K562 (cell line): ENCODE data around the gene PRKCSH. TPM values are rescaled to one million over a fixed set of nuclear protein-coding genes. Genes with fewer than 3 reads are reported as not detected.

ENCODE experiments used
- ATAC-seq: fragments of 200-7000 bp; cut with Tn5 transposase; 3 replicates; pipeline ENCODE4 v1.9.1; 2020; ENCODE audit warnings: moderate library complexity
- BruUV-seq: library from RNA; stranded (reverse); fragments of 400-500 nt; replicated peaks from 2 replicates; lab custom pipeline; 2021; lab: Mats Ljungman, UMichigan
- CTCF ChIA-PET: fragments of 300-600 bp; formaldehyde crosslinking; extraction: SDS; loops from one replicate; lab custom pipeline; 2021; ENCODE audit warnings: low intra/inter-chr PET ratio; lab: Yijun Ruan, JAX
- POLR2A ChIA-PET: fragments of 300-600, 350-650 bp; sonication (Branson Sonifier 250); formaldehyde crosslinking; extraction: SDS; loops from one replicate; lab custom pipeline; 2021; ENCODE audit warnings: antibody characterized with exemption, inconsistent platforms; lab: Yijun Ruan, JAX
- DNase-seq, 4 experiments: peaks; one replicate each; pipeline versions ENCODE4 v3.0.0 to v3.0.0-alpha.2; 2011 to 2018; ENCODE audit warnings: low spot score in 3 of 4, mixed read lengths in 3 of 4; ENCODE audit errors: extremely low read depth in 1 of 4
- FAIRE-seq: peaks from 2 replicates; lab custom pipeline; 2011; peaks lifted over from hg19 to GRCh38; lab: Jason Lieb, UNC
- H2AFZ ChIP-seq: 2 replicates; pipeline ENCODE4 v1.6.0; 2011; ENCODE audit warnings: low read depth, low read length, control low read depth, inconsistent platforms
- H3K27ac ChIP-seq: fragments of 200-600 bp; 3 replicates; pipeline ENCODE4 v1.8.0; 2011; ENCODE audit warnings: low read depth, mild to moderate bottlenecking, control low read depth, inconsistent platforms, low read length, moderate library complexity, mixed read lengths; ENCODE audit errors: extremely low read depth
- H3K27me3 ChIP-seq, 2 experiments: fragments of 300-600 bp in 1 of 2; 2 replicates in 1 of 2; 3 replicates in 1 of 2; pipeline versions ENCODE4 v1.6.0 to v1.8.0; 2011; ENCODE audit warnings: inconsistent platforms in 2 of 2, low read length in 2 of 2, mild to moderate bottlenecking in 1 of 2, mixed read lengths in 1 of 2, moderate library complexity in 1 of 2; ENCODE audit not compliant: control insufficient read depth in 2 of 2, insufficient read depth in 2 of 2
- H3K36me3 ChIP-seq: fragments of 300-600 bp; 3 replicates; pipeline ENCODE4 v1.8.0; 2011; ENCODE audit warnings: mild to moderate bottlenecking, low read length, inconsistent platforms; ENCODE audit not compliant: control insufficient read depth, insufficient read depth
- H3K4me1 ChIP-seq, 2 experiments: fragments of 200-600 bp in 1 of 2; replicated peaks in 1 of 2; 2 replicates in 1 of 2; 3 replicates in 1 of 2; pipeline versions ENCODE4 v1.5.1 to v1.8.0; 2011; ENCODE audit warnings: inconsistent platforms in 2 of 2, low read length in 2 of 2, mild to moderate bottlenecking in 1 of 2, mixed read lengths in 1 of 2, moderate library complexity in 1 of 2; ENCODE audit not compliant: control insufficient read depth in 2 of 2, insufficient read depth in 2 of 2
- H3K4me2 ChIP-seq: 2 replicates; pipeline ENCODE4 v1.6.1; 2011; ENCODE audit warnings: low read length, control low read depth, inconsistent platforms, mixed read lengths; ENCODE audit not compliant: insufficient read depth
- H3K4me3 ChIP-seq: fragments of 200-600 bp; sonication (generic), shearing (Covaris generic); 2 replicates; pipeline ENCODE4 v1.5.1; 2016; ENCODE audit warnings: control low read depth, inconsistent platforms
- H3K79me2 ChIP-seq: fragments of 200-600 bp; 3 replicates; pipeline ENCODE4 v1.8.0; 2011; ENCODE audit warnings: low read length, inconsistent platforms; ENCODE audit not compliant: control insufficient read depth, insufficient read depth
- H3K9ac ChIP-seq, 2 experiments: 2 replicates each; pipeline versions ENCODE4 v1.6.0 to v1.6.1; 2011; ENCODE audit warnings: low read depth in 2 of 2, low read length in 2 of 2, control low read depth in 1 of 2, inconsistent platforms in 1 of 2, mild to moderate bottlenecking in 1 of 2, mixed read lengths in 1 of 2; ENCODE audit not compliant: insufficient read depth in 1 of 2
- H3K9me1 ChIP-seq: one replicate; pipeline ENCODE4 v1.6.0; 2011; ENCODE audit warnings: inconsistent platforms, mild to moderate bottlenecking, low read length, moderate library complexity; ENCODE audit not compliant: control insufficient read depth, insufficient read depth
- H3K9me3 ChIP-seq: replicated peaks from 2 replicates; pipeline ENCODE4 v1.5.1; 2011; ENCODE audit warnings: low read depth, low read length, inconsistent platforms; ENCODE audit not compliant: control insufficient read depth, insufficient read depth
- H4K20me1 ChIP-seq: replicated peaks from 2 replicates; pipeline ENCODE4 v1.6.1; 2011; ENCODE audit warnings: low read length, inconsistent platforms, mixed read lengths; ENCODE audit not compliant: control insufficient read depth, insufficient read depth
- BMI1 ChIP-seq: fragments of 150-350 bp; IDR thresholded peaks from 2 replicates; pipeline ENCODE4 v1.6.1; 2014; ENCODE audit warnings: low read length
- CBX3 ChIP-seq, 2 experiments: IDR thresholded peaks; 1 replicate in 1 of 2; 2 replicates in 1 of 2; pipeline ENCODE4 v1.6.1; 2012; ENCODE audit warnings: inconsistent platforms in 2 of 2, low read length in 2 of 2, borderline replicate concordance in 1 of 2, control low read depth in 1 of 2
- DEAF1 ChIP-seq: fragments of 450-650 bp; formaldehyde crosslinking; IDR thresholded peaks from 2 replicates; pipeline ENCODE4 v1.4.0; 2020; ENCODE audit warnings: mild to moderate bottlenecking, moderate library complexity
- E2F6 ChIP-seq, 2 experiments: IDR thresholded peaks; 2 replicates each; pipeline ENCODE4 v1.6.1; 2011; ENCODE audit warnings: borderline replicate concordance in 1 of 2, control low read depth in 1 of 2, low read depth in 1 of 2, low read length in 1 of 2, mild to moderate bottlenecking in 1 of 2, mixed read lengths in 1 of 2, moderate library complexity in 1 of 2; ENCODE audit not compliant: insufficient read depth in 1 of 2, insufficient read length in 1 of 2, poor library complexity in 1 of 2, severe bottlenecking in 1 of 2; ENCODE audit errors: extremely low read depth in 1 of 2
- E2F8 ChIP-seq: fragments of 450-650 bp; IDR thresholded peaks from 2 replicates; pipeline ENCODE4 v1.7.1; 2018; ENCODE audit warnings: mild to moderate bottlenecking, low read depth; ENCODE audit not compliant: partially characterized antibody
- HMGN3 ChIP-seq: IDR thresholded peaks from 2 replicates; pipeline ENCODE4 v1.6.1; 2011; ENCODE audit warnings: borderline replicate concordance, low read depth, mild to moderate bottlenecking, mixed read lengths, low read length; ENCODE audit not compliant: insufficient read length; ENCODE audit errors: extremely low read depth
- L3MBTL2 ChIP-seq: fragments of 450-650 bp; IDR thresholded peaks from 2 replicates; pipeline ENCODE4 v1.6.1; 2016; ENCODE audit warnings: mild to moderate bottlenecking, moderate library complexity
- U2AF2 ChIP-seq: fragments of 200-400 bp; formaldehyde crosslinking; optimal IDR thresholded peaks from 2 replicates; pipeline ENCODE3; 2017; ENCODE audit warnings: low read depth, mild to moderate bottlenecking, low read length
- ZBTB33 ChIP-seq: sonication (generic); formaldehyde crosslinking; IDR thresholded peaks from 2 replicates; pipeline ENCODE4 v1.8.1; 2023; ENCODE audit warnings: mild to moderate bottlenecking, missing genetic modification reagents
- ZBTB7A ChIP-seq: IDR thresholded peaks from 2 replicates; pipeline ENCODE4 v1.6.1; 2011; ENCODE audit warnings: low read depth, mild to moderate bottlenecking, low read length, moderate library complexity, borderline replicate concordance; ENCODE audit not compliant: control insufficient read depth
- ZNF253 ChIP-seq: fragments of 250-450 bp; sonication (Bioruptor Pico); conservative IDR thresholded peaks from 2 replicates; pipeline ENCODE4 v1.6.1; 2021; ENCODE audit warnings: mild to moderate bottlenecking
- WGBS: fragments of 100-300 bp; shearing (Covaris generic); methylation state at CpG from one replicate; pipeline ENCODE4 v1.1.6; 2016; ENCODE audit warnings: low coverage, mixed read lengths; ENCODE audit not compliant: insufficient coverage; ENCODE audit errors: missing lambda C conversion rate; 5-methylcytosine and 5-hydroxymethylcytosine counted together
- in situ Hi-C: fragments of 300-500 bp; cut with MboI; formaldehyde crosslinking; loops from 4 replicates; pipeline ENCODE4 v1.15.0; 2018; ENCODE audit warnings: inconsistent platforms, mixed read lengths
- intact Hi-C: fragments of 100-400 bp; cut with micrococcal nuclease; formaldehyde crosslinking; loops from 2 replicates; pipeline ENCODE4 v1.14.2; 2022
- polyA plus RNA-seq, 8 experiments: library from polyadenylated mRNA; depleted of rRNA in 4 of 8; stranded (reverse) in 5 of 8; unstranded in 3 of 8; fragments of >200 nt; fragmentation: Nextera tagmentation in 2 of 8; fragmentation: Illumina TruSeq in 1 of 8; extraction: Ambion mirVana in 2 of 8; extraction: Trizol in 1 of 8; gene quantifications; 2 replicates each; pipeline versions ENCODE4 v1.2.1 to v1.2.3, GENCODE V29; 2011 to 2014; ENCODE audit warnings: inconsistent platforms in 1 of 8, missing spikeins in 1 of 8
- total RNA-seq, 7 experiments: library from RNA; depleted of rRNA in 6 of 7; stranded (reverse); fragments of >200 nt in 6 of 7; fragmentation: Illumina TruSeq in 2 of 7; extraction: Trizol in 2 of 7; gene quantifications; 2 replicates each; pipeline versions ENCODE4 v1.2.1 to v1.2.3, GENCODE V29; 2011 to 2021; ENCODE audit warnings: low replicate concordance in 1 of 7

Gene PRKCSH
- total and polyA plus RNA-seq, 9 of the 15 experiments (the other 6 are each of a cell fraction or from before 2014, with no cell fraction given), result 2.3 to 297 (median 48.1) TPM

- DNase-seq, result peak; percentile 59 to 89 (median 86)
- POLR2A ChIA-PET, result interaction anchor here (0.7 to 1.2 kb wide), 3 partner anchors 46 to 346 kb away, joined by 3 to 5 read pairs (median 3); no protein-coding TSS in a partner anchor
- H3K9ac ChIP-seq, result peak overlapping the region in 1 of 2 experiments; percentile 76; a peak in 2 of 4 replicates
- no TSS peak for BruUV-seq
- H3K4me2 ChIP-seq, result no peak overlapping the region
- no peaks in the 10 kb centered on the region for H3K9me1 ChIP-seq
- peaks cover 2 to 65% of the 10 kb centered on the region in 2 experiments; a peak in 3 of 5 replicates for H3K4me1 ChIP-seq
- H3K36me3 ChIP-seq, result no peaks in the 10 kb centered on the region
- ATAC-seq, result peak; percentile 90
- no peak overlapping the region for H3K27ac ChIP-seq
- 40% methylated on average over 28 of the region's 36 CpGs for WGBS
- H3K4me3 ChIP-seq, result no peak overlapping the region
- H3K27me3 ChIP-seq, result peaks cover 2 to 23% of the 10 kb centered on the region in 2 experiments; a peak in 3 of 5 replicates
- CTCF ChIA-PET, result no interaction called here
- no peaks in the 10 kb centered on the region for H3K79me2 ChIP-seq
- no peaks in the 10 kb centered on the region for H4K20me1 ChIP-seq
- in situ Hi-C loops (no loop called here), intact Hi-C loops (no loop called here)
- peak overlapping the region; percentile 56 for H2AFZ ChIP-seq
- FAIRE-seq, result peak; percentile 75
- no peaks in the 10 kb centered on the region; the same call in 1 of the 2 replicates for H3K9me3 ChIP-seq
- 0 out of 2 replicates have a peak, but pooled peaks have one; percentile 32 for TF ChIP-seq ZBTB7A
- no peak for TF ChIP-seq ZNF253 (CRISPR knock-in tag)
- TF ChIP-seq BMI1, result no peak
- 0 out of 3 replicates have a peak, but pooled peaks of 1 of the 2 experiments have one; percentile 26 for TF ChIP-seq CBX3 (IDR thresholded peaks at IDR 0.05; ENCODE audit: borderline replicate concordance in 1 of 2, low read length in 2 of 2)
- peak; percentile 47; the same call in 1 of the 2 replicates for TF ChIP-seq L3MBTL2
- peak; percentile 48 for TF ChIP-seq E2F8
- TF ChIP-seq E2F6 (IDR thresholded peaks at IDR 0.05; ENCODE audit: borderline replicate concordance in 1 of 2, extremely low read depth in 1 of 2, insufficient read depth in 1 of 2, insufficient read length in 1 of 2, low read depth in 1 of 2, low read length in 1 of 2, poor library complexity in 1 of 2, severe bottlenecking in 1 of 2), result peak in 1 of 2 experiments; percentile 76
- TF ChIP-seq U2AF2, result no peak
- peak; percentile 85 for TF ChIP-seq ZBTB33 (CRISPR knock-in tag)
- peak; percentile 11 for TF ChIP-seq HMGN3
- no peak for TF ChIP-seq DEAF1 (CRISPR knock-in tag)
Measured at GRCh38 chr19:11421371-11422098, 13.9 kb upstream of the PRKCSH start.
